K562 (cell line): Measurements from ENCODE around the gene OR4D9. TPM values are rescaled to one million over a fixed set of nuclear protein-coding genes. Genes with fewer than 3 reads are reported as not detected.

Experiments
- ATF3 ChIP-seq, 2 experiments: fragments of 450-650 bp in 1 of 2; sonication (generic) in 1 of 2; formaldehyde crosslinking in 1 of 2; IDR thresholded peaks in 1 of 2; conservative IDR thresholded peaks in 1 of 2; 2 replicates each; pipeline versions ENCODE4 v1.6.1 to v1.8.1; 2016 to 2023; ENCODE audit warnings: mild to moderate bottlenecking in 2 of 2, moderate library complexity in 2 of 2, inconsistent platforms in 1 of 2, missing genetic modification reagents in 1 of 2
- CHD7 ChIP-seq: fragments of 200-600 bp; sonication (generic); IDR thresholded peaks from one replicate; pipeline ENCODE4 v1.6.1; 2012; ENCODE audit warnings: mild to moderate bottlenecking, low read depth, low read length, inconsistent platforms
- FOXK2 ChIP-seq, 2 experiments: fragments of 450-650 bp; IDR thresholded peaks in 1 of 2; conservative IDR thresholded peaks in 1 of 2; 2 replicates each; pipeline ENCODE4 v1.6.1; 2016; ENCODE audit warnings: low read depth in 2 of 2, mild to moderate bottlenecking in 1 of 2
- GTF2E2 ChIP-seq: fragments of 200-800 bp; sonication (Bioruptor generic); IDR thresholded peaks from 2 replicates; pipeline ENCODE4 v1.6.1; 2016; ENCODE audit warnings: missing genetic modification characterization, missing compliant biosample characterization
- PTTG1 ChIP-seq: fragments of 450-650 bp; IDR thresholded peaks from 2 replicates; pipeline ENCODE4 v1.6.1; 2016; ENCODE audit warnings: low read depth, mild to moderate bottlenecking, missing genetic modification characterization, missing compliant biosample characterization
- SMARCE1 ChIP-seq: fragments of 450-650 bp; IDR thresholded peaks from 2 replicates; pipeline ENCODE4 v1.7.1; 2016; ENCODE audit warnings: mild to moderate bottlenecking
- USF1 ChIP-seq: sonication (generic); formaldehyde crosslinking; IDR thresholded peaks from 2 replicates; pipeline ENCODE4 v1.9.0; 2022; ENCODE audit warnings: mild to moderate bottlenecking, missing genetic modification reagents
- ZBTB9 ChIP-seq: fragments of 450-650 bp; formaldehyde crosslinking; IDR thresholded peaks from 2 replicates; pipeline ENCODE4 v1.4.0; 2020; ENCODE audit warnings: mild to moderate bottlenecking, moderate library complexity
- ZKSCAN8 ChIP-seq: fragments of 200-800 bp; sonication (Bioruptor generic); IDR thresholded peaks from 2 replicates; pipeline ENCODE4 v1.6.1; 2016; ENCODE audit warnings: missing genetic modification characterization, missing compliant biosample characterization
- ZNF134 ChIP-seq: fragments of 250-450 bp; sonication (Bioruptor Pico); conservative IDR thresholded peaks from 2 replicates; pipeline ENCODE4 v1.4.0; 2020
- ZNF740 ChIP-seq, 3 experiments: fragments of 200-800 bp in 1 of 3; sonication (Bioruptor generic) in 1 of 3; sonication (generic) in 1 of 3; formaldehyde crosslinking in 1 of 3; IDR thresholded peaks; 2 replicates each; pipeline versions ENCODE4 v1.6.1 to v1.8.0; 2016 to 2022; ENCODE audit warnings: mild to moderate bottlenecking in 2 of 3, missing compliant biosample characterization in 2 of 3, missing genetic modification characterization in 2 of 3, missing genetic modification reagents in 1 of 3
- polyA plus RNA-seq, 8 experiments: library from polyadenylated mRNA; depleted of rRNA in 4 of 8; stranded (reverse) in 5 of 8; unstranded in 3 of 8; fragments of >200 nt; fragmentation: Nextera tagmentation in 2 of 8; fragmentation: Illumina TruSeq in 1 of 8; extraction: Ambion mirVana in 2 of 8; extraction: Trizol in 1 of 8; gene quantifications; 2 replicates each; pipeline versions ENCODE4 v1.2.1 to v1.2.3, GENCODE V29; 2011 to 2014; ENCODE audit warnings: inconsistent platforms in 1 of 8, missing spikeins in 1 of 8
- total RNA-seq, 7 experiments: library from RNA; depleted of rRNA in 6 of 7; stranded (reverse); fragments of >200 nt in 6 of 7; fragmentation: Illumina TruSeq in 2 of 7; extraction: Trizol in 2 of 7; gene quantifications; 2 replicates each; pipeline versions ENCODE4 v1.2.1 to v1.2.3, GENCODE V29; 2011 to 2021; ENCODE audit warnings: low replicate concordance in 1 of 7

The OR4D9 gene
- total and polyA plus RNA-seq, 9 of the 15 experiments (the other 6 are each of a cell fraction or from before 2014, with no cell fraction given) = not detected

- TF ChIP-seq CHD7 (no peak), USF1 (CRISPR knock-in tag) (no peak), ZBTB9 (CRISPR knock-in tag) (0 out of 2 replicates have a peak, but pooled peaks have one; percentile 2), ZNF740 (CRISPR knock-in tag; IDR thresholded peaks at IDR 0.05) (no peak), ZNF740 (tag; IDR thresholded peaks at IDR 0.05) (0 out of 4 replicates have a peak, but pooled peaks of 1 of the 2 experiments have one; percentile 65), SMARCE1 (0 out of 2 replicates have a peak, but pooled peaks have one; percentile 5), FOXK2 (conservative IDR thresholded peaks at IDR 0.05 in 1 of 2, IDR thresholded peaks at IDR 0.05 in 1 of 2; ENCODE audit: low read depth in 2 of 2) (no peak), ZKSCAN8 (CRISPR knock-in tag) (peak; percentile 56; the same call in 1 of the 2 replicates), ATF3 (IDR thresholded peaks at IDR 0.05) (peak; percentile 66), ATF3 (CRISPR knock-in tag; conservative IDR thresholded peaks at IDR 0.05) (no peak), ZNF134 (CRISPR knock-in tag) (peak; percentile 29; the same call in 1 of the 2 replicates), GTF2E2 (tag) (peak; percentile 39; the same call in 1 of the 2 replicates), PTTG1 (tag) (peak; percentile 45; the same call in 1 of the 2 replicates)
These were observed 36.9 kb downstream of the OR4D9 start (continued) for GRCh38 chr11:59548309-59548656.
